SK-N-SH treated with all-trans-retinoic acid at 6 μM for 48 hours (cell line): ENCODE measurements around the gene LCE7A.

Experiments
- BACH2 ChIP-seq: fragments of 250-450 bp; sonication (Bioruptor Pico); IDR thresholded peaks from 2 replicates; pipeline ENCODE4 v1.9.0; 2021; ENCODE audit warnings: mild to moderate bottlenecking, borderline replicate concordance
- CSDC2 ChIP-seq: fragments of 250-450 bp; sonication (Bioruptor Pico); IDR thresholded peaks from 2 replicates; pipeline ENCODE4 v1.5.0; 2020; ENCODE audit warnings: mild to moderate bottlenecking, moderate library complexity
- ISL1 ChIP-seq: fragments of 250-450 bp; sonication (Bioruptor Pico); IDR thresholded peaks from 2 replicates; pipeline ENCODE4 v2.1.2; 2022; ENCODE audit warnings: mild to moderate bottlenecking, moderate library complexity
- RARB ChIP-seq: fragments of 250-450 bp; sonication (Bioruptor Pico); IDR thresholded peaks from 2 replicates; pipeline ENCODE4 v1.8.0; 2021; ENCODE audit warnings: mild to moderate bottlenecking, moderate library complexity
- SNAI2 ChIP-seq: fragments of 250-450 bp; sonication (Bioruptor Pico); IDR thresholded peaks from 2 replicates; pipeline ENCODE4 v1.5.0; 2020; ENCODE audit warnings: mild to moderate bottlenecking, moderate library complexity
- ZFP3 ChIP-seq: fragments of 250-450 bp; sonication (Bioruptor Pico); IDR thresholded peaks from 2 replicates; pipeline ENCODE4 v1.5.0; 2020; ENCODE audit warnings: mild to moderate bottlenecking, moderate library complexity
- ZFP30 ChIP-seq: fragments of 450-650 bp; formaldehyde crosslinking; IDR thresholded peaks from 2 replicates; pipeline ENCODE4 v1.5.0; 2022; ENCODE audit warnings: mild to moderate bottlenecking, moderate library complexity
- ZNF70 ChIP-seq: fragments of 450-650 bp; formaldehyde crosslinking; IDR thresholded peaks from 2 replicates; pipeline ENCODE4 v1.5.0; 2020; ENCODE audit warnings: mild to moderate bottlenecking, moderate library complexity
- TF ChIP-seq, protein P1 (sequence below): fragments of 250-450 bp; sonication (Bioruptor Pico); IDR thresholded peaks from 2 replicates; pipeline ENCODE4 v1.8.0; 2021; ENCODE audit warnings: low read depth, mild to moderate bottlenecking, moderate library complexity, borderline replicate concordance
- TF ChIP-seq, protein P2 (sequence below): fragments of 250-450 bp; sonication (Bioruptor Pico); IDR thresholded peaks from 2 replicates; pipeline ENCODE4 v1.5.1; 2020; ENCODE audit warnings: low read depth, mild to moderate bottlenecking, moderate library complexity

DNA sequence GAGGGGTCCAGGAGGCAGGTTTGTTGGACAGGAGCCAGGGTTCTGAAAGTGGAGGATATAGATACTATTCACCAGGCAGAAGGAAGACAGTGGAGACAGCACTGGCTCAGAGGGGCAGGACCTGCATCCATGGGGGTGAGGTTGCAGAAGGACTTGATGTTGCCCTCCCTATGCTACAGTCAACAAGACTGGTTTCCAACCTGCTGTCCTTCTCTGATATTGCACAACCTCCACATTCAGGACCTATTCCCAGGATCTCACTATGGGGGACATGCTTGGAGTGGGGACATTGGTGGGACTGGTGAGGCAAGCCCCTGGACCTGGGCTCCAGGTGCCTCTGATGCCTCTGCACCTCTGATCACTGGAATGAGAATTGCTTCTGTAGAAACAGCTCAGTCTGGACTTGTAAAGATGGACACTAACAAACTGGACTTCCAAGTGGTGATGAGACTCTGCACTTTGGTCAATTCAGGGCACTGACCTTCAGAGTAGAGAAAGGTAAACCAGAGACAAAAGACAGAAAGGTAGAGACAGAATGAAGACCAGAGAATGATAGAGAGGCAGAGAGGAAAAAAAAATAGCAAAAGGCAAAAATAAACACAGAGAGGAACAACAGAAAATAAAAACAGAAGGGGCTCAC lies 19.9 kb downstream of the LCE7A start:
- TF ChIP-seq RARB (no peak), ZFP3 (no peak), SNAI2 (CRISPR knock-in tag) (no peak), ZFP30 (CRISPR knock-in tag) (no peak), CSDC2 (CRISPR knock-in tag) (no peak), ZNF70 (CRISPR knock-in tag) (no peak), ISL1 (CRISPR knock-in tag) (no peak), BACH2 (CRISPR knock-in tag) (no peak)
- TF ChIP-seq, protein P1, sequence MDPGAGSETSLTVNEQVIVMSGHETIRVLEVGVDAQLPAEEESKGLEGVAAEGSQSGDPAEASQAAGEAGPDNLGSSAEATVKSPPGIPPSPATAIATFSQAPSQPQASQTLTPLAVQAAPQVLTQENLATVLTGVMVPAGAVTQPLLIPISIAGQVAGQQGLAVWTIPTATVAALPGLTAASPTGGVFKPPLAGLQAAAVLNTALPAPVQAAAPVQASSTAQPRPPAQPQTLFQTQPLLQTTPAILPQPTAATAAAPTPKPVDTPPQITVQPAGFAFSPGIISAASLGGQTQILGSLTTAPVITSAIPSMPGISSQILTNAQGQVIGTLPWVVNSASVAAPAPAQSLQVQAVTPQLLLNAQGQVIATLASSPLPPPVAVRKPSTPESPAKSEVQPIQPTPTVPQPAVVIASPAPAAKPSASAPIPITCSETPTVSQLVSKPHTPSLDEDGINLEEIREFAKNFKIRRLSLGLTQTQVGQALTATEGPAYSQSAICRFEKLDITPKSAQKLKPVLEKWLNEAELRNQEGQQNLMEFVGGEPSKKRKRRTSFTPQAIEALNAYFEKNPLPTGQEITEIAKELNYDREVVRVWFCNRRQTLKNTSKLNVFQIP, result no peak
- TF ChIP-seq, protein P2, sequence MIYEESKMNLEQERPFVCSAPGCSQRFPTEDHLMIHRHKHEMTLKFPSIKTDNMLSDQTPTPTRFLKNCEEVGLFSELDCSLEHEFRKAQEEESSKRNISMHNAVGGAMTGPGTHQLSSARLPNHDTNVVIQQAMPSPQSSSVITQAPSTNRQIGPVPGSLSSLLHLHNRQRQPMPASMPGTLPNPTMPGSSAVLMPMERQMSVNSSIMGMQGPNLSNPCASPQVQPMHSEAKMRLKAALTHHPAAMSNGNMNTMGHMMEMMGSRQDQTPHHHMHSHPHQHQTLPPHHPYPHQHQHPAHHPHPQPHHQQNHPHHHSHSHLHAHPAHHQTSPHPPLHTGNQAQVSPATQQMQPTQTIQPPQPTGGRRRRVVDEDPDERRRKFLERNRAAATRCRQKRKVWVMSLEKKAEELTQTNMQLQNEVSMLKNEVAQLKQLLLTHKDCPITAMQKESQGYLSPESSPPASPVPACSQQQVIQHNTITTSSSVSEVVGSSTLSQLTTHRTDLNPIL (CRISPR knock-in tag), result no peak
